GM19043 (cell line): Measurements from ENCODE around the gene FANCC.

ENCODE experiments used
- ATAC-seq: cut with Tn5 transposase; IDR thresholded peaks from one replicate; pipeline ENCODE4 v1.9.1; 2021; ENCODE audit warnings: low read depth; ENCODE audit not compliant: unreplicated experiment

Gene FANCC

GRCh38 chr9:95077766-95078370, 239.6 kb downstream of the FANCC start:
- no peak for ATAC-seq

GRCh38 chr9:95077053-95077765, 240.3 kb downstream of the FANCC start:
- no peak for ATAC-seq

- no peak for ATAC-seq
Measured at GRCh38 chr9:95076696-95077052, 240.8 kb downstream of the FANCC start.

GRCh38 chr9:95075700-95076099, 241.8 kb downstream of the FANCC start:
- ATAC-seq: no peak

- no peak for ATAC-seq
Measured at GRCh38 chr9:95074632-95075031, 242.9 kb downstream of the FANCC start.

GRCh38 chr9:95073918-95074317, 243.6 kb downstream of the FANCC start:
- ATAC-seq: no peak

- no peak for ATAC-seq
Measured at GRCh38 chr9:95073042-95073607, 244.4 kb downstream of the FANCC start.

- ATAC-seq: no peak
Measured at GRCh38 chr9:95071925-95072324, 245.6 kb downstream of the FANCC start.

- ATAC-seq: no peak
Measured at GRCh38 chr9:95071450-95071849, 246.1 kb downstream of the FANCC start.

- ATAC-seq: no peak
Measured at GRCh38 chr9:95070549-95071021, 246.9 kb downstream of the FANCC start.

- ATAC-seq: no peak
Measured at GRCh38 chr9:95067897-95068296, 249.6 kb downstream of the FANCC start.

GRCh38 chr9:95067057-95067456, 250.5 kb downstream of the FANCC start:
- ATAC-seq: no peak

GRCh38 chr9:95065224-95065623, 252.3 kb downstream of the FANCC start:
- ATAC-seq: no peak

GRCh38 chr9:95063300-95063699, 254.2 kb downstream of the FANCC start:
- ATAC-seq: no peak

GRCh38 chr9:95062596-95063065, 254.9 kb downstream of the FANCC start:
- no peak for ATAC-seq

GRCh38 chr9:95061916-95062595, 255.5 kb downstream of the FANCC start:
- no peak for ATAC-seq

GRCh38 chr9:95060916-95061315, 256.6 kb downstream of the FANCC start:
- no peak for ATAC-seq

- no peak for ATAC-seq
Measured at GRCh38 chr9:95060234-95060633, 257.3 kb downstream of the FANCC start.

GRCh38 chr9:95058795-95059386, 258.6 kb downstream of the FANCC start:
- no peak for ATAC-seq

- no peak for ATAC-seq
Measured at GRCh38 chr9:95058121-95058785, 259.3 kb downstream of the FANCC start.
